Activated CD8-positive, alpha-beta memory T cell treated with anti-CD3 and anti-CD28 coated beads, Interleukin-2, amount 50 U/mL, for 24 hours (primary cell): ENCODE data around the gene MGST2.
"Not testable (repeated sequence)": the region's sequence is repeated elsewhere in the genome, so short reads cannot be mapped to it uniquely, and the experiment has no call there.

Source experiments
- DNase-seq: peaks from one replicate; pipeline ENCODE4 v3.0.0-alpha.2; 2020; ENCODE audit errors: extremely low read depth

The MGST2 gene

GRCh38 chr4:139665690-139666529 lies at the start of gene MGST2:
TSS of gene MGST2 (plus strand) at chr4:139665819. CDS start at chr4:139666020, 201 bp downstream.
- no peak for DNase-seq

- DNase-seq = no peak
Observed at GRCh38 chr4:139617702-139618490, 47.7 kb upstream of the MGST2 start.

GRCh38 chr4:139619644-139620043 lies 46.0 kb upstream of the MGST2 start:
- no peak for DNase-seq

- DNase-seq = no peak
Observed at GRCh38 chr4:139622901-139623381, 42.7 kb upstream of the MGST2 start.

- DNase-seq = no peak
Observed at GRCh38 chr4:139624441-139625092, 41.1 kb upstream of the MGST2 start.

GRCh38 chr4:139625093-139625455 lies 40.5 kb upstream of the MGST2 start:
- no peak for DNase-seq

- DNase-seq = no peak
Observed at GRCh38 chr4:139625482-139625881, 40.1 kb upstream of the MGST2 start.

- no peak for DNase-seq
Observed at GRCh38 chr4:139628184-139629012, 37.2 kb upstream of the MGST2 start.

- DNase-seq = no peak
Observed at GRCh38 chr4:139629436-139630125, 36.0 kb upstream of the MGST2 start.

GRCh38 chr4:139630126-139630495 lies 35.5 kb upstream of the MGST2 start:
- DNase-seq = no peak

GRCh38 chr4:139630991-139631390 lies 34.6 kb upstream of the MGST2 start:
- no peak for DNase-seq

- DNase-seq = no peak
Observed at GRCh38 chr4:139631791-139632190, 33.8 kb upstream of the MGST2 start.

- not testable (repeated sequence) for DNase-seq
Observed at GRCh38 chr4:139632739-139633138, 32.9 kb upstream of the MGST2 start.

- DNase-seq = no peak
Observed at GRCh38 chr4:139633195-139633594, 32.4 kb upstream of the MGST2 start.

- DNase-seq = no peak
Observed at GRCh38 chr4:139633661-139634060, 32.0 kb upstream of the MGST2 start.

- DNase-seq = no peak
Observed at GRCh38 chr4:139635966-139636365, 29.7 kb upstream of the MGST2 start.

- not testable (repeated sequence) for DNase-seq
Observed at GRCh38 chr4:139638306-139638705, 27.3 kb upstream of the MGST2 start.

- no peak for DNase-seq
Observed at GRCh38 chr4:139639654-139640053, 26.0 kb upstream of the MGST2 start.

GRCh38 chr4:139641218-139641617 lies 24.4 kb upstream of the MGST2 start:
- no peak for DNase-seq

- no peak for DNase-seq
Observed at GRCh38 chr4:139642364-139642763, 23.3 kb upstream of the MGST2 start.
